NCI-H82 treated with DMSO at 0.1 percent for 48 hours (cell line): ENCODE data around the gene FOXL2NB.
"Not testable (repeated sequence)": the region's sequence is repeated elsewhere in the genome, so short reads cannot be mapped to it uniquely, and the experiment has no call there.

Experiments
- DNase-seq: peaks from one replicate; lab custom pipeline; 2025; ENCODE audit not compliant: unreplicated experiment; lab: John Stamatoyannopoulos, UW

Gene FOXL2NB

GRCh38 chr3:138946663-138947494, at the start of gene FOXL2NB, which contains the start of gene FOXL2:
Gene FOXL2NB (plus strand): TSS chr3:138947217. CDS start chr3:138947365, 148 bp downstream.
Gene FOXL2 (minus strand): TSS chr3:138947137. CDS start chr3:138946722, 415 bp downstream.
- DNase-seq, result no peak

GRCh38 chr3:138898301-138898700, 48.7 kb upstream of the FOXL2NB start:
- no peak for DNase-seq

GRCh38 chr3:138898708-138899107, 48.3 kb upstream of the FOXL2NB start:
- DNase-seq, result no peak

- DNase-seq, result no peak
These were observed 47.5 kb upstream of the FOXL2NB start for GRCh38 chr3:138899351-138899991.

GRCh38 chr3:138901567-138901966, 45.5 kb upstream of the FOXL2NB start:
- no peak for DNase-seq

GRCh38 chr3:138902171-138902570, 44.8 kb upstream of the FOXL2NB start:
- DNase-seq, result no peak

GRCh38 chr3:138907539-138907938, 39.5 kb upstream of the FOXL2NB start:
- no peak for DNase-seq

- DNase-seq, result no peak
These were observed 38.2 kb upstream of the FOXL2NB start for GRCh38 chr3:138908846-138909245.

GRCh38 chr3:138909904-138910303, 37.1 kb upstream of the FOXL2NB start:
- DNase-seq, result no peak

GRCh38 chr3:138911621-138912020, 35.4 kb upstream of the FOXL2NB start:
- no peak for DNase-seq

GRCh38 chr3:138912237-138912636, 34.8 kb upstream of the FOXL2NB start:
- no peak for DNase-seq

- no peak for DNase-seq
These were observed 33.3 kb upstream of the FOXL2NB start for GRCh38 chr3:138913766-138914165.

GRCh38 chr3:138914870-138915502, 32.0 kb upstream of the FOXL2NB start:
- no peak for DNase-seq

GRCh38 chr3:138915503-138916498, 31.2 kb upstream of the FOXL2NB start:
- peak; percentile 57 for DNase-seq

GRCh38 chr3:138916824-138917223, 30.2 kb upstream of the FOXL2NB start:
- no peak for DNase-seq

- no peak for DNase-seq
These were observed 27.7 kb upstream of the FOXL2NB start for GRCh38 chr3:138919325-138919724.

- no peak for DNase-seq
These were observed 25.4 kb upstream of the FOXL2NB start for GRCh38 chr3:138921316-138922292.

GRCh38 chr3:138922400-138922799, 24.6 kb upstream of the FOXL2NB start:
- not testable (repeated sequence) for DNase-seq

- DNase-seq, result peak; percentile 59
These were observed 23.5 kb upstream of the FOXL2NB start for GRCh38 chr3:138923531-138923994.
